Stimulated activated naive CD8-positive, alpha-beta T cell treated with anti-CD3 and anti-CD28 coated beads, Interleukin-15, Interleukin-2, amounts not matched to agents 100 U/mL and 50 U/mL, for 24 hours (primary cell): ENCODE measurements around the gene SORCS2.

ENCODE experiments used
- ATAC-seq: fragments of 150-1000 bp; cut with Tn5 transposase; one replicate; pipeline ENCODE4 v1.10.0; 2021
- DNase-seq: peaks from one replicate; pipeline ENCODE4 v3.0.0; 2021

SORCS2 gene

GRCh38 chr4:7186516-7187167, 5.7 kb upstream of the SORCS2 start:
- no peak for ATAC-seq
- DNase-seq = no peak

- DNase-seq = no peak
- ATAC-seq = no peak
These were observed 5.2 kb upstream of the SORCS2 start for GRCh38 chr4:7187168-7187535.

GRCh38 chr4:7187691-7188090, 4.6 kb upstream of the SORCS2 start:
- ATAC-seq (no peak), DNase-seq (no peak)

GRCh38 chr4:7189066-7189465, 3.3 kb upstream of the SORCS2 start:
- no peak for DNase-seq
- no peak for ATAC-seq

GRCh38 chr4:7189475-7190277, 2.7 kb upstream of the SORCS2 start:
- DNase-seq = no peak
- ATAC-seq = no peak

- ATAC-seq = no peak
- no peak for DNase-seq
These were observed 2.1 kb upstream of the SORCS2 start for GRCh38 chr4:7190278-7190594.

- no peak for ATAC-seq
These were observed 1.4 kb upstream of the SORCS2 start for GRCh38 chr4:7190691-7191545.

GRCh38 chr4:7191546-7192251, 639 bp upstream of the SORCS2 start:
- no peak for DNase-seq
- no peak for ATAC-seq

More at GRCh38 chr4:7190691-7191545, 1.4 kb upstream of the SORCS2 start:
- DNase-seq = no peak

GRCh38 chr4:7193030-7193958, 956 bp downstream of the SORCS2 start:
- no peak for ATAC-seq
- DNase-seq = no peak

GRCh38 chr4:7194251-7195140, 2.2 kb downstream of the SORCS2 start:
- peak; percentile 27 for DNase-seq
- ATAC-seq = no peak

GRCh38 chr4:7195141-7195515, 2.8 kb downstream of the SORCS2 start:
- no peak for ATAC-seq
- no peak for DNase-seq

GRCh38 chr4:7195546-7196287, 3.4 kb downstream of the SORCS2 start:
- ATAC-seq = no peak
- no peak for DNase-seq

GRCh38 chr4:7196288-7196651, 3.9 kb downstream of the SORCS2 start:
- ATAC-seq (no peak), DNase-seq (no peak)

- ATAC-seq (no peak), DNase-seq (no peak)
These were observed 4.4 kb downstream of the SORCS2 start for GRCh38 chr4:7196736-7197135.

- no peak for DNase-seq
- peak; percentile 14 for ATAC-seq
These were observed 5.6 kb downstream of the SORCS2 start for GRCh38 chr4:7197910-7198309.

GRCh38 chr4:7198440-7199128, 6.2 kb downstream of the SORCS2 start:
- ATAC-seq (no peak), DNase-seq (no peak)

- no peak for ATAC-seq
- DNase-seq = no peak
These were observed 6.9 kb downstream of the SORCS2 start for GRCh38 chr4:7199129-7199725.

GRCh38 chr4:7199771-7200441, 7.6 kb downstream of the SORCS2 start:
- no peak for DNase-seq
- ATAC-seq = no peak
